Stimulated activated CD8-positive, alpha-beta memory T cell treated with anti-CD3 and anti-CD28 coated beads, Interleukin-4, amount 100 ng/mL, for 48 hours (primary cell): ENCODE measurements around the gene SLC24A1.

Source experiments
- DNase-seq: peaks from one replicate; pipeline ENCODE4 v3.0.0-alpha.2; 2020

The SLC24A1 gene

DNA sequence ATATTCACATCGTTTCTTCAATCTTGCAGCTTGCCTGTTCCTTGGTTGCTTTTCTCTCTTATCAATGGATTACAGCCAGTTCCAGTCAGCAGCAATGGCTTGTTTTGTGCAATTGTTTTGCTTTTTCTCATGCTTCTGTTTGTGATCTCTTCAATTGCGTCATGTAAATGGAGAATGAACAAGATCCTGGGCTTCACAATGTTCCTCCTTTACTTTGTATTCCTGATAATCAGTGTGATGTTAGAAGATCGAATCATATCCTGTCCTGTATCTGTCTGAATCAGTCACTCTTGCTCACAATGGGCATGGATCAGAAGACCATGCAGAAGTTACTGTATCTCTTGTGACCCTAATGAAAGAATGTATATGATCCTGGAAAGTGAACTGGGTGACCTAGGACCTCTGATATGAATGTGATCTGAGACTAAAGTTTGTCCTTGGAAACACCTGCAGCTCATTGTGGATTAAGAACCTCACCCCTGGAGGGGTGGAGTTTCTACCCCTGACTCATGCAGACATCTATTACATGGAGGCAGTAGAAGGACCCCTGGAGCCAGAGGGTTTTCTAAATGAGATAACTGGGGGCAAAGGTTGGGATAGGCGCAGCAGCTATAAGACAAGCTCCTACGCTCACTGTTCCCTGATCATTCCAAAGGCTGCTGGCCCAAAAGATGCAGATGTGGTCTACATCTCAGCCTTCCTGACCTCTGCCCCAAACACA, 32.2 kb downstream of the SLC24A1 start:
- no peak for DNase-seq

DNA sequence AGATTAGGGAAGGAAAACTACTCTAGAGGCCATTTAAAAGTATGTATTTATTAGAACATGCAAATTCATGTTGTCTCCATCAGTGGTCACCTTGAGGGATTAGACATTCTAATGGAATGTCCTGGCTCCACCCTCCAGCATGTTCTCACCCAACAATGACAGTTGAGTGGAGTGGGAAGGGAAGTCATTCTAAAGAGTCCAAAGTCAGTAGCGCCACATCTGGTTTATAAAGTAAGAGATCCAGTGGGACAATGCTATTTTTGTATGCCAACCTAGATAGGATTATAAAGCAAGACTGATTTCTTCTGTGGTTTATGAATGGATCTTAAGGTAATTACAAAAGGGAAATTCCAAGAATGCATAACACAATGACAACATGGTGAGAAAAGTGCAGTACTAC, 33.3 kb downstream of the SLC24A1 start:
- DNase-seq, result no peak

DNA sequence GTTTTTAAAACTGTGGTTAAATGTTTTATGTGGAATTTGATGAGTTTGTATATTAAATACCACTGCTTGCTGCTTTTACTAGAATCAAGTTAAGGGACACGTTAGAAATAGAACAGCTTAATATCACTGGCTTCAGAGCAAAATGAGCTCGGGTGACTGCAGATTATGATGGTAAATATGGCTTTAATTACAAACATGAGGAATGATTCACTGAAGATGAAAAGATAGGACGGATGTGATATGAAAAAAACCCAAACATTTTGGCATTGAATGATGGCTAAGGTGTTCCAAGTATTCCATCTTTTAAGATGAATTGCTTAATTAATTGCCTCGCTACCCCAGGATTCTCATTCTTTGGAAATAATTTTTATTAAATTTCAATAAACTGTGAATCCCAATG, 33.7 kb downstream of the SLC24A1 start:
- DNase-seq, result no peak

DNA sequence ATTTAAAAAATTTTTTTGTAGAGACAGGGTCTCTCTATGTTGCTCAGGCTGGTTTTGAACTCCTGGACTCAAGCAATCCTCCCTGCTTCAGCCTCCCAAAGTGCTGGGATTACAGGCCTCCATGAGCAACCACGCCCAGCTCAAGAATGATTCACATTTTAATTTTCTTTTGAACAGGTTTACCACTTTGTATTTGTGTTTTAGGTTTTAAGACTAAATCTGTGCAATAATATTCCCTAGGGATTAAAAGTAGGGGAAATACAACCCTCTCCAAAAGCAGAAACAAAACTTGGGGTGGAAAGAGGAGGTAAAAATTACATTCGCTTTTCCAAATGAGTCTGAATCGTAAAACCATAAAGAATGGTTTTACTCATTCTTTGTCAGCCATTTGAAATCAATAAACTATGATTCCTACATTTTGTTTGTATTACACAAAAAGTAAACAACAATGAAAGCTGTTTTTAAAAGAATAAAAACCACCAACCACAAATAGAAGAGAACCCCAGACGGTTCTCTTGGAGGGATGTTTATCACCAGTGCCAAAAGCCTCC, 37.8 kb downstream of the SLC24A1 start:
- DNase-seq, result no peak

DNA sequence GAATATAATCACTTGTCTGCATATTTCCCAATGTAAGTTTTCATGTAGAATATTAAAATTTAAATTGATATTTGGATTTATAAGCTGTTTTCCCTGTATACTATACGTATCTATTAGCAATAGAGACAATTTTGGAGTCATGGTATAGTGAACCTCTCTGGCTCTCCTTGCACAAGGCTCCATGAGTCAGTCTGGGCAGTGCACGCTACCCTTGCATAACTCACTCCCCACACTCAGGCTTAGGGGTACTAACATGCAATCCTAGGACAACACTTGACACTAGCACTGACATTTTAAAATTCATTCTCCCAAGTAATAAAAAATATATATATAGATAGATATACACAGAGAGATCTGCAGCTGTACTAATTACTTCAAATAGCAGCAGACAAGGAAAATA, 39.2 kb downstream of the SLC24A1 start:
- DNase-seq, result no peak

DNA sequence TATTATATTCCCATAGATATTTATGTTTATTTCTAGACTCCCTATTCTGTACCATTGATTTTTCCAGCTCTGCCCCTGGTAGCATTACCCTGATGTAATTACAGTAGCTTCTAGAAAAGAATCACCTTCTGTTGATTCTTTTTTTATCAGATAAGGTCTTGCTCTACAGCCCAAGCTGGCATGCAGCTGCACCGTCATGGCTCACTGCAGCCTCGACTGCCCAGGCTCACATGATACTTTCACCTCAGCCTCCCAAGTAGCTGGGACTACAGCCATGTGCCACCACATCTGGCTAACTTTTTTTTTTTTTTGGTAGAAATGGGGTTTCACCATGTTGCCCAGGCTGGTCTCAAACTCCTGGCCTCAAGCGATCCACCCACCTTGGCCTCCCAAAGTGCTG, 41.8 kb downstream of the SLC24A1 start:
- DNase-seq, result no peak

DNA sequence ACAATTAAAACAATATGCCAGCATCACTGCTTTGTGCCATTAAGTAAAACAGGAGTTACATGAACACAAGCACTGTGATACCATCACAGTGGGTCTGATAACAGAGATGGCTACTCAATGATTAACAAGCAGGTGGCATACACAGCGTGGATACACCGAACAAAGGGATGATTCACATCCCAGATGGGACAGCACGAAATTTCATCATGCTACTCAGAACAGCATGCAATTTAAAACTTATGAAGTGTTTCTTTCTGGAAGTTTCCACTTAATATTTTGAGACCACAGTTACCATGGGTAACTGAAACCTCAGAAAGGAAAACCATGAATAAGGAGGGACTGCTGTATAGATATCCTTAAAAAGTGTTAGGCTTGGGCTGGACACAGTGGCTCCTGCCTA, 44.5 kb downstream of the SLC24A1 start:
- no peak for DNase-seq

DNA sequence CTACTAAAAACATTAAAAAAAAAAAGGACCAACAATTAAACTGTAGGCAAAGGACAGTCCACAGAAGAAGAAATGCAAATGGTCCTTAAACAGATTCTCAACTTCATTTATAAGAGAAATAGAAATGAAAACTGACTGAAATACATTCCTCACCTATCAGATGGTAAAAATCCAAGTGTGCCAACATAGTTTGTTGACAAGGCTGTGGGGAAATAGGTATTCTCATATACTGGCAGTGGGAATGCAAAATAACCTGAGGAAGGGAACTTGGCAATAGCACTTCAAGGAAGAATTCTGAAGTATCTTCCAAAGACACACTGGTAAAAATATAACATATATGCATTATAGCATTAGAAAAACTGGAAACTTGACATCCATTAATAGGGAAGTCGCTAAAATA, 53.8 kb downstream of the SLC24A1 start:
- no peak for DNase-seq

DNA sequence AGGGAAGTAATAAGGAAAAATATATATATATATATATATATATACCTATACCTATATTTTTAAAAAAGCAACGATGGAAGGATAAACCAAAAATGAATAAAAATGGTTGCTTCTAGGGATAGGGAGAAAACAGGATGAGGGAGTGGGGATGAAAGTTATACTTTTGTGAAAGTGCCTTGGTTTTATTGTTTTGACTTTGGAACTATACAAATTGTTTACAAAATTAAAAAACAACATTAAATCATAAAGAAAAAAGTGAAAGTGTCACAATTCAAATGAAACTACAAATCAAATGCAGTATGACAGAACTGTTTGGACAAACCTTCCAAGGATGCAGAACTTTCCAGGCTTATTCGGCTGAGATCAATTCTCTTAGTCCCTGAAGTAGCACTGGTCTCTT, 54.4 kb downstream of the SLC24A1 start:
- DNase-seq, result no peak

DNA sequence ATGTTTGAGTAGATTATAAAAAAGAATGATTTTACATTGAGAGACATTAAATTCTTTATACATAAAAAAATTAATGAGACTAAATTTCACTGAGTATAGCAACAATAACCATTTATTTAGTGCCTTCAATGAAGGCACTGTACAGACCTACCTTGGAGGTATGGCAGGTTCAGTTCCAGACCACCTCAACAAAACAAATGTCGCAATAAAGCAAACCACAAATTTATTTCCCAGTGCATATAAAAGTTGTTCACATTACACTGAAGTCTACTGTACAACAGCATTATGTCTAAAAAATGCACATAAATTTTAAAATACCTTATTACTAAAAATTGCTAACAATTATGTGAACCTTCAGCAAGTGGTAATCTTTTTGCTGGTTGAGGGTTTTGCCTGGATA, 58.8 kb downstream of the SLC24A1 start:
- DNase-seq, result no peak

DNA sequence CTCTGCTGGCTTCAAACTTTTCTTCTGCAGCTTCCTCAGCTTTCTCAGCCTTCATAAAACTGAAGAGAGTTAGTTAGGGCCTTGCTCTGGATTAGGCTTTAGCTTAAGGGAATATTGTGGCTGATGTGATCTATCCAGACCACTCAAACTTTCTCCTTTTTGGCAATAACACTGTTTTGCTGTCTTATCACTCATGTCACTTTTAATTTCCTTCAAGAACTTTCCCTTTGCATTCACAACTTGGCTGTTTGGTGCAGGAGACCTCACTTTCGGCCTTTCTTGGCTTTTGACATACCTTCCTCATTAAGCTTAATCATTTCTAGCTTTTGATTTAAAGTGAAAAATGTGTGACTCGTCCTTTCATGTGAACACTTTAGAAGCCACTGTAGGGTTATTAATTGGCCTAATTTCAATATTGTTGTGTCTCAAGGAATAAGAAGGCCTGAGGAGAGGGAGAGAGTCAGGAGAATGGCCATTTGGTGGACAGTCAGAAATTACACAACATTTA, 60.7 kb downstream of the SLC24A1 start:
- no peak for DNase-seq

DNA sequence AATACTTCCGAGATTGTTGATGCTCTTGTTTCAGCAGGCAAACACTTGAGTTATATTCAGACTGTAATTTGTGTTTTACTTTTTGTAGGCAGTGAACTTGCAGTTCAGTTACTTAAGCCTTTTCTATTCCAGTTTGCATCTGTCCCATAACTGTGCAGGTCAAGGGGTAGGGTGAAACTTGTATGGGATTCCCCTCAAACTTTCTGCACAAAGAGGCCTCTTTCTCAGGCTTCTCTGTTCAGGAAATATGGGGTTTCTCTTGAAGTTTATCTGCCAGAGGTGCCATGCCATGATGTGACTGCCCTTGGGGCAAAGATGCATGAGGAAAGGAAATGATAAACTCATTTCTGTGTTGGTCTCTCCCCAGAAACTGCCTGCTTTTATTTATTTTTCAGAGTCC, 66.7 kb downstream of the SLC24A1 start:
- DNase-seq, result no peak

DNA sequence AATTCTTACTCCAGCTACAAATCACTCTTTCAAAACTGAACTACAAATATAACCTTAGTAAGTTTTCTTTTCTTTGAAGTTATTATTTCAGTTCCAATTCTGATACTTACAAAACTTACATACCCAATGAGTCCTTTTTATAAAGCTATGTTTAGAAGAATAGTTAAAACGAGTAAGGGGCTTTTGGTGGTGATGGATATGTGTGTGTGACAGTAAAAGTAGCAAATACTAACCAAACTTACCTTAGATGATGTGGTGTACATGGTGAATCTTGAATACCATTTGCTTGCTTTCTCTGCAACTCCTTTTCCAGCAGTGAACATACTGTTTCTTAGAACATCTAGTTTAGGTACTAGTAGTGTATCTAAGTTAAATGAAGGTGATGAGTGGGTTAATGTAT, 68.4 kb downstream of the SLC24A1 start:
- no peak for DNase-seq

DNA sequence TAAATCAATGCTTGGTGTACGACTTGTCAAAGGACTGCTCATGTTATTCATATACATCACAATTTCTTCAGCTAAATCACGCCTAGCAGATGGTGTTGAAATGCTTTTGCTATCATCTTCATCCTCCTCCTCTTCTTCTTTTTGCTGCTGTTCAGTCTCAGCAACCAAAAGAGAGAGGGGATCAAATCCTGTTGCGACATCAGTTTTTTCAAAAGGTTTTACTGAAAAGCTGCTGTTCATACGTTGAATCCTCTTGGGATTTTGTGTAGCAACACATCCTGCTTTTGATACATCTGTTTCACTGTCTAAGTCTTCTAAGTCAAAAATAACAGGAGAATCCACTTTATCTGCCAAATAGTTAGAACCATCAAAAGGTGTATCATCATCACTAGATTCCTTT, 69.0 kb downstream of the SLC24A1 start:
- DNase-seq, result no peak

DNA sequence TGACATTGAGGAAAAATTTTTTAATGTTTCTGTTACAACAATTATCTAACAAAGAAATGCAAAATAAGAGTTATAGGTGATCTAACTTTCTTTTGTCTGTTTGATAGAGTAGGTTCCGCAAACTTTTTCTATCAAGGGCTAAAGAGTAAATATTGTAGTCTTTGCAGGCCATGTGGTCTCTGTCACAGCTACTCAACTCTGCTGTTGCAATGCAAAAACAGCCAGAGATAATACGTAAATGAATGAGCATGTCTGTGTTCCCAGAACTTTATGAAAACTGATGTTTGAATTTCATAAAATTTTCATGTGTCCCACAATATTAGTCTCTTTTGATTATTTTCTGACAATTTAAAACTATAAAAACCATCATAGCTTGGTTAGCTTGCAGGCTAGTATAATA, 73.3 kb downstream of the SLC24A1 start:
- no peak for DNase-seq
